HFF-Myc (cell line): ENCODE data around the gene ADARB1.

ENCODE experiments used
- DNase-seq: peaks from one replicate; pipeline ENCODE4 v3.0.0-alpha.2; 2011; ENCODE audit warnings: low read depth; ENCODE audit errors: extremely low read depth
- H3K4me3 ChIP-seq: replicated peaks from 2 replicates; pipeline ENCODE4 v1.5.1; 2011; ENCODE audit warnings: low read depth, mild to moderate bottlenecking, control low read depth, low read length
- TF ChIP-seq, protein P1 (sequence below): IDR thresholded peaks from 2 replicates; pipeline ENCODE4 v1.5.1; 2012; ENCODE audit warnings: mild to moderate bottlenecking, low read depth, low read length, control low read depth; ENCODE audit errors: missing control alignments

Gene ADARB1

DNA sequence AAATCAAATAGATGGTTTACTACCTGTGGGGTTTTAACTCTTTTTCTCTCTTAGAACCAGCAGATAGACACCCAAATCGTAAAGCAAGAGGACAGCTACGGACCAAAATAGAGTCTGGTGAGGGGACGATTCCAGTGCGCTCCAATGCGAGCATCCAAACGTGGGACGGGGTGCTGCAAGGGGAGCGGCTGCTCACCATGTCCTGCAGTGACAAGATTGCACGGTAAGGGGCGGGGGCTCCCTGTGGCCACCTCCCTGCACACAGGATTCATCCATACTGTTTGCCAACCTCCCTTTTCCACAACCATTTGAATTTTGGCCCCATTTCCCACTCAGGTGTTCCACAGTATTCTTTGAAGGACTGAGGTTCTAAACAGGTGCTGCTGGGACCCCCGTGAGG lies 110.5 kb downstream of the ADARB1 start:
- TF ChIP-seq, protein P1, sequence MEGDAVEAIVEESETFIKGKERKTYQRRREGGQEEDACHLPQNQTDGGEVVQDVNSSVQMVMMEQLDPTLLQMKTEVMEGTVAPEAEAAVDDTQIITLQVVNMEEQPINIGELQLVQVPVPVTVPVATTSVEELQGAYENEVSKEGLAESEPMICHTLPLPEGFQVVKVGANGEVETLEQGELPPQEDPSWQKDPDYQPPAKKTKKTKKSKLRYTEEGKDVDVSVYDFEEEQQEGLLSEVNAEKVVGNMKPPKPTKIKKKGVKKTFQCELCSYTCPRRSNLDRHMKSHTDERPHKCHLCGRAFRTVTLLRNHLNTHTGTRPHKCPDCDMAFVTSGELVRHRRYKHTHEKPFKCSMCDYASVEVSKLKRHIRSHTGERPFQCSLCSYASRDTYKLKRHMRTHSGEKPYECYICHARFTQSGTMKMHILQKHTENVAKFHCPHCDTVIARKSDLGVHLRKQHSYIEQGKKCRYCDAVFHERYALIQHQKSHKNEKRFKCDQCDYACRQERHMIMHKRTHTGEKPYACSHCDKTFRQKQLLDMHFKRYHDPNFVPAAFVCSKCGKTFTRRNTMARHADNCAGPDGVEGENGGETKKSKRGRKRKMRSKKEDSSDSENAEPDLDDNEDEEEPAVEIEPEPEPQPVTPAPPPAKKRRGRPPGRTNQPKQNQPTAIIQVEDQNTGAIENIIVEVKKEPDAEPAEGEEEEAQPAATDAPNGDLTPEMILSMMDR: no peak
- H3K4me3 ChIP-seq: no peak overlapping the region
- DNase-seq: no peak

DNA sequence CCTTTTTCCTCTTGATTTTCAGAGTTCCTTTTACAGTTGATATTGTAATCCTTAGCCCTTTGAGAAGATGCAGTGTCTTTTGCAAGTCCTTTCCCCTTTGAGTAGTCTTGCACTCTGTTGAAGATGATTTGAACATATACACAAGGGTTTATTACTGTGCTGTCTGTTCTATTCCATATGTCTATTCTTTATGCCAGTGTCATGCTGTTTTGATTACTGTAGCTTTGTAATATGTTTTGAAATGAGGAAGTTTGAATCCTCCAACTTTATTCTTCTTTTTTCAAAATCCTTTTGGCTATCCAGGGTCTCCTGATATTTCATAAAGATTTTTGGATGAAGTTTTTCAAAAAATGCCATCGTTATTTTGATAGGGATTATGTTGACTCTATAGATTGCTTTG lies 112.3 kb downstream of the ADARB1 start:
- TF ChIP-seq, protein P1: no peak
- DNase-seq: no peak
- H3K4me3 ChIP-seq: no peak overlapping the region

DNA sequence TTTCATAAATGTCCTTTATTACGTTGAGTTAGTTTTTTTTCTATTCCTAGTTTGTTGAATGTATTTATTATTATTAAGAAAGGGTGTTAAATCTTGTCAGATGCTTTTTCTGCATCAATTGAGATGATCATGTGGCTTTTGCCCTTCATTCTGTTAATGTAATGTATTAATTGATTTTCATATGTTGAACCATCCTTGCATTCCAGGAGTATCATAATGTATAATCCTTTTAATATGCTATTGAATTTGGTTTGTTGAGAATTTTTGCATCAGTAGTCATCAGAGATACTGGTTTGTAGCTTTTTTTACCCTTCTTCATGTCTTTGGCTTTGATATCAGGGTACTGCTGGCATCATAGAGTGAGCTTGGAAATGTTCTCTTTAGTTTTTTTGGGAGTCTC lies 113.3 kb downstream of the ADARB1 start:
- no peak for DNase-seq
- TF ChIP-seq, protein P1: no peak
- no peak overlapping the region for H3K4me3 ChIP-seq

DNA sequence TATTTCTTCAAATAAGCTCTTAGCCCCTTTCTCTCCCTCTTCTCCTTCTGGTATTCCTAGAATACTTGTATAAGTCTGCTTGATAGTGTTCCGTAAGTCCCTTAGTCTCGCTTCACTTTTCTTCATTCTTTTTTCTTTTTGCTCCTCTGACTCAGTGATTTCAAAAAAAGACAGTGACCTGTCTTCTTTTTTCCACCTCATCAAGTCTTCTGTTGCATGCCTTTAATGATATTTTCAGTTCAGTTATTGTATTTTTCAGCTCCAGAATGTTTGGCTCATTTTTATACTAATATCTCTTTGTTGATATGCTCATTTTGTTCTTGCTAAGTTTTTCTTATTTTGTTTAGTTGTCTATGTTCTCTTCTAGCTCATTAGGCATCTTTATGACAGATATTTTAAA lies 115.6 kb downstream of the ADARB1 start:
- TF ChIP-seq, protein P1: no peak
- DNase-seq: no peak
- no peak overlapping the region for H3K4me3 ChIP-seq

DNA sequence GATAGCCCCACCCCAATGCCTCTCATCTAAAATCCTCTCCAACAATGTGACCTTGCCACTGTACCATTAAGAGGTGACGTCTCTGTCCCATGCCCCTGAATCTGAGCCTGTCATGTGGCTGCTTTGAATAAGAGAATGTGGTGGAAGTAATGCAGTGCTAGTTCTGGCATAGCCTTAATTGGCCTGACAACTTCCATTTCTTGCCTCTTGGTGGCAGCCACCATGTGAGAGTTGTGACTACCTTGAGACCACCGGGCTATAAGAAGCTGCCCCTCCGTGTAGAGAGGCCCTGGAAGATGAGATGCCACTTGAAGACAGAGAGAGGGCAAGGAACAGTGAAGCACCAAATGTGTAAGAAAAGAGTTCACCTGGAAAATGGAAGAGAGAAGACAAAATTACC lies 118.0 kb downstream of the ADARB1 start:
- H3K4me3 ChIP-seq: no peak overlapping the region
- TF ChIP-seq, protein P1: no peak

DNA sequence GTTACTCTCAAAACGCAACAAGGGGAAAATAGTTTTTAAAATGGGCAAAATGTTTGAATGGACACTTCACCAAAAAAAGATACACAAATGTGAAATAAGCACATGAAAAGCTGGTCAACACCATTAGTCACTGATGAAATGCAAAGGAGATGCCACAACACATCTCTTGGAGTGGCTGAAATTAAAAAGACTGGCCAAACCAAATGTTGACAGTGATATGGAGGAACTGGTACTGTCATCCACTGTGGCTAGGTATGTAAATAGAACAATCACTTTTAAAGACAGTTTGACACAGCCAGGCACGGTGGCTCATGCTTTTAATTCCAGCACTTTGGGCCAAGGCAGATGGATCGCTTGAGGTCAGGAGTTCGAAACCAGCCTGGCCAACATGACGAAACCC lies 122.2 kb downstream of the ADARB1 start:
- H3K4me3 ChIP-seq: no peak overlapping the region
- DNase-seq: no peak
- TF ChIP-seq, protein P1: no peak

More for the DNA sequence above, 118.0 kb downstream of the ADARB1 start:
- no peak for DNase-seq

DNA sequence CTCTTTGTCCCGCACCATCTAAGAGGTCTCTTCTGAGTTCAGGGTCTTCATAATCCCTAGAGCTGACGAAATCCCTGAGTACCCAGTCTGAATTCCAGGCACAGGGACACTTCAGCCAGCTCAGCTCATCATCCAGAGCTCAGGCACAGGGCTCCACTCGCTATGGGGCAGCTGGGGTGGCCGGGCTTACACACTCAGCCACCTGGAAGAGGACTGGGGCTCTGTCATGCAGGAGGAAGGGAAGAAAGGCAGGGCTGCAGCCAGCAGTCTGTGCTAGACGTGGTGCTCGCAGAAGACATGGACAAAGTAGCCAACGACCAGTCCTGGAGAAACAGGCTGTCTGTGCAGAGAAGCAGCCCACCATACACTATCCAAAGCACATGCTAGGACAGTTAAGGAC lies 124.8 kb downstream of the ADARB1 start:
- TF ChIP-seq, protein P1: no peak
- no peak for DNase-seq
- H3K4me3 ChIP-seq: no peak overlapping the region
